HG03439 (cell line): ENCODE results near the gene PGRMC2.

Source experiments
- ATAC-seq: cut with Tn5 transposase; IDR thresholded peaks from one replicate; pipeline ENCODE4 v1.9.1; 2021; ENCODE audit warnings: mild to moderate bottlenecking, moderate library complexity; ENCODE audit not compliant: unreplicated experiment

PGRMC2 gene

GRCh38 chr4:128299848-128300247 lies 12.2 kb upstream of the PGRMC2 start:
- ATAC-seq = no peak

GRCh38 chr4:128298852-128299251 lies 11.2 kb upstream of the PGRMC2 start:
- no peak for ATAC-seq

GRCh38 chr4:128298146-128298758 lies 10.6 kb upstream of the PGRMC2 start:
- no peak for ATAC-seq

DNA sequence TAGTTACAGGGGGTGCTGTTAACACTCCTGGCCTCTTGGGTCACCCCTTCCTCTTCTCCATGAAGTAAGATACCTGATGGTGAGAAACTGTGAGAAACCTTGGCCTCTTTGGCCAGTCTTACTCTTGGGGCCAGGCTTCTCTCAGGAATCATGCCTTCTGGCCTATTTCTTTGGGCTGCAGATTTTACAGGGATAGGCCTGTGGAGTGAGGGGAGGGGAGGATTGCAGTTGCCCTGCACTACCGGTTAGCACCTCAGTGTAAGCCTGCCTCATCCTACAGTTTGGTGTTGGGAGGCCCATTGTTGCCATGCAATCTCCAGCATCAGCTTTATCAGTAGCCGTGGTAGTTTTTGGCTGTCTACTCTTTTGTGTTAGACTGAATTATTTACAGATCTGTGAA lies 7.6 kb upstream of the PGRMC2 start:
- no peak for ATAC-seq

- no peak for ATAC-seq
Observed at GRCh38 chr4:128294464-128294863, 6.9 kb upstream of the PGRMC2 start.

- ATAC-seq = no peak
Observed at GRCh38 chr4:128292349-128292748, 4.7 kb upstream of the PGRMC2 start.

- ATAC-seq = no peak
Observed at GRCh38 chr4:128291096-128291495, 3.5 kb upstream of the PGRMC2 start.

- no peak for ATAC-seq
Observed at GRCh38 chr4:128290526-128290925, 2.9 kb upstream of the PGRMC2 start.

DNA sequence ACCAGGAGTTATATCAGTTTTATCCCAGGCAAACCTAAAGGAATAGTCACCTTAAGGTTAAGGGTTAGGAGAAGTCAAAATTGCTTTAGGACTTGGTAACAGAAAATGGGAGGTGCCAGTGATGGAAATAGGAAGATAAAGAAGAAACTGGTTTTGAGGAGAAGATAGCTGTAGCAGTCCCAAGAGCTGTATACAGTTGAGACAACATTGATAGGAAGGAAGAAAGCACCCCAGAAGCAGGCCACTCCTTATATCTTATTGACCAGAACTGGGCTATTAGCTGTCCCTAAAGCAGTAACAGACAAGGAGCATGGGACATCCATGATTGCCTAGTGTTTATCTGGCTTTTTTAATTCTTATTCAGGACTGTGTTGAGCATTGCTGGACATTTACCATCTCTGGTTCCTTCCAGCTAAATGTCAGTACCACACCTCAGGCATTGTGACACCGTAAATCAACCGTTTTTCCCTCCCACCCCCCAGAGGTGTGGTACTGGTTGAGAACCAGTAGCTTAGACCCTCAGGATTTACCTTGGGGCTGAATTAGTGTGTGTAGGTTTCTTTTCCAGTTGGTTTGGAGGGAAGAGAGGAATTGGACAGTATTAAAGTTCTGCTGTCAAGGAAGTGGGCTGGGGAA lies 2.0 kb upstream of the PGRMC2 start:
- ATAC-seq = no peak

GRCh38 chr4:128288689-128289106 lies 1.1 kb upstream of the PGRMC2 start:
- ATAC-seq = no peak

- ATAC-seq = peak; percentile 86
Observed at GRCh38 chr4:128287871-128288688, 467 bp upstream of the PGRMC2 start.

- ATAC-seq = no peak
Observed at GRCh38 chr4:128286474-128287058, 1.0 kb downstream of the PGRMC2 start.

GRCh38 chr4:128285085-128285997 lies 2.3 kb downstream of the PGRMC2 start:
- ATAC-seq = no peak

- no peak for ATAC-seq
Observed at GRCh38 chr4:128284317-128284716, 3.3 kb downstream of the PGRMC2 start.

DNA sequence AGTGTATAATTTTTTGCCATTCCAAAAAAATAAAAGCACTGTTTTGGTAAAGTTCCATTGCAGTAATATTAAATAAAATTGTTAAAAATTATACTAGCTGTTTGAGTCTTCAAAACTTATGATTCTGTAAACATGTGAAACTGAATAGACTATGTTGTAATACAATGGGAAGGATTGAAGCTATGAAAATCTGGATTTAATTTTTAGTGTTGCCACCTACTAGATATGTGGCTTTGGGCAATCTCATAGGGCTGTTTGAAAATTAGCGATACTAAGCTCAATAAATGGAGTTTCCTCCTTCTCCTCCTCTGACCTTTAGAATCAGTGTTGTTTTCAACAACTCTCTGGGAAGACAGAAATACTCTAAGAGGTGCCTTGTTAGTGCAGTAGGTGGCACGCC lies 4.5 kb downstream of the PGRMC2 start:
- no peak for ATAC-seq

GRCh38 chr4:128282516-128282915 lies 5.1 kb downstream of the PGRMC2 start:
- ATAC-seq = no peak

DNA sequence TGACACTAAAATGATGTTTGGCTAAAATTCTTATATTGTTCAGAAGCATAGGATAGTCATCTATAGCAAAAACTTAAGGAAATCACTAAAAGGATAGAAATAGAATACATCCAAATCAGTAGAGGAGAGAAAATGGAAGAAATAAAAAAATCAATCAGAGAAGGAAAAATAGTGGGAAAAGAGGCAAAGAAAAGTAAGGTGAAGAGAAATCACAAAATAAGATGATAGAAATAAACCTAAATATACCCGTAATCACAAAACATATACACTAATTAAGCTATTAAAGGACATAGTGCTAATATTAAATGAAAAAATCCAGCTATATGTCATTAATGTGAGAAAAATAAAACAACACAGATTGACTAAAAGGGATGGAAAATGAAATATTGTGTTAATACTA lies 6.3 kb downstream of the PGRMC2 start:
- no peak for ATAC-seq

DNA sequence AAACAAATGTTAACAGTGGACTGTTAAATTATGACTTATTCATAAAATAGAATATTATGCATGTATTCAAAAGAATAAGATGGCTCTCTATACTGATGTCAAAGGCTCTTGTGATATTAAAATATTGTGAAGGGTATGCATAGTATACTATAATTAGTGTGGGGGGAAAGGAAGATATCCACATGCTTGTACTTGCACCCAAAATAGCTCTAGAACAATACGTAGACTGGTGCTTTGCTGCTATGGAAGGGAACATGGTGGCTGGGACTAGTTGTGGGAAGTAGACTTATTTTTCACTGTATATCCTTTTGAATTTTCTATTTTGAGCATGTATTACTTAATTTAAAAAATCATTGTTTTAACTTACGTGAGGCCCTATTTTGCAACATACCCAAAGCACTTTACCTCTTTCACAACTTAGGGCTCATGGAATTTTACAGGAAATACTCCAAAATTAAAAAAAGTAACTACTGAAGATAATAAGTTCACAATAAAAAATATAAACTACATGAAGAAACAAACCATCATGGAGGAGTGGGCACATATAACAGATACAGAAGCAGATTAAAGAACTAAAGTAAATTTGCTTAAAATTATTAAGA lies 7.9 kb downstream of the PGRMC2 start:
- ATAC-seq = no peak

- ATAC-seq = no peak
Observed at GRCh38 chr4:128277856-128278255, 9.8 kb downstream of the PGRMC2 start.

DNA sequence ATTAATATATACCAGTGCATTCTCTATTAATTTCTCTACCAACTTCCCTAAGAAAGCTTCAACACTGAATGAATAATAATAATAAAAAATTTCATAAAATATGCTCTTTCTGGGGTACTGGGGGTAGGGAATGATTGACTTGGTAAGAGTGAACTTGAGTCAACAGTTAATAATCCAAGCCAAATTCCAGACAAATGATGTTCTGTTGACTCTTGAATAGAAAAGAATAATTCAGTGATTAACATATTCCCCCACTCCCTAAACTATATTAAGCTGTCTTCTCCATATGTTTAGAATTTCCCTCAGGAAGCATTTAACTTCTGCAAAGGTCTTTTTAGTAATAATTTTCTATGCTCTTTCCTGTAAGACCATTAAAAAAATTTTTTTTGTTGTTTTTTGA lies 12.3 kb downstream of the PGRMC2 start:
- ATAC-seq = no peak
